ENCODE data around the gene COL27A1.

DNA sequence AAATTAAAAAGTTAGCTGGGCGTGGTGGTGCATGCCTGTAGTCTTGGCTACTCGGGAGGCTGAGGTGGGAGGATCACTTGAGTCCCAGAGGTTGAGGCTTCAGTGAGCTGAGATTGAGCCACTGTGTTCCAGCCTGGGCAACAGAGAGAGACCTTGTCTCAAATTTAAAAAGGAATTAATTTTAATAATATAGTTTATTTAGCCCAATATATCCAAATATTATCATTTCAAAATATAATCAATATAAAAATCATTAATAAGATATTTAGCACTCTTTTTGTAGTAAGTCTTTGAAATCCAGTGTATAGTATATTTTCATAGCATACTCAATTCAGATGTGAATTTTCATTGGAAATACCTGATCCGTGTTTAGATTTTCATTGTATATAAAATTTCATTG is 124.4 kb downstream of the COL27A1 start:
- TF ChIP-seq, protein P1, sequence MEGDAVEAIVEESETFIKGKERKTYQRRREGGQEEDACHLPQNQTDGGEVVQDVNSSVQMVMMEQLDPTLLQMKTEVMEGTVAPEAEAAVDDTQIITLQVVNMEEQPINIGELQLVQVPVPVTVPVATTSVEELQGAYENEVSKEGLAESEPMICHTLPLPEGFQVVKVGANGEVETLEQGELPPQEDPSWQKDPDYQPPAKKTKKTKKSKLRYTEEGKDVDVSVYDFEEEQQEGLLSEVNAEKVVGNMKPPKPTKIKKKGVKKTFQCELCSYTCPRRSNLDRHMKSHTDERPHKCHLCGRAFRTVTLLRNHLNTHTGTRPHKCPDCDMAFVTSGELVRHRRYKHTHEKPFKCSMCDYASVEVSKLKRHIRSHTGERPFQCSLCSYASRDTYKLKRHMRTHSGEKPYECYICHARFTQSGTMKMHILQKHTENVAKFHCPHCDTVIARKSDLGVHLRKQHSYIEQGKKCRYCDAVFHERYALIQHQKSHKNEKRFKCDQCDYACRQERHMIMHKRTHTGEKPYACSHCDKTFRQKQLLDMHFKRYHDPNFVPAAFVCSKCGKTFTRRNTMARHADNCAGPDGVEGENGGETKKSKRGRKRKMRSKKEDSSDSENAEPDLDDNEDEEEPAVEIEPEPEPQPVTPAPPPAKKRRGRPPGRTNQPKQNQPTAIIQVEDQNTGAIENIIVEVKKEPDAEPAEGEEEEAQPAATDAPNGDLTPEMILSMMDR (conservative IDR thresholded peaks at IDR 0.05): no peak
- TF ChIP-seq ZFX (IDR thresholded peaks at IDR 0.05): no peak

All from C4-2B (cell line).